T-helper 2 cell treated with Interferon-gamma antibody and Interleukin-4, amounts not matched to agents 100 ng/mL and 5 ng/mL, for 36 hours (primary cell): ENCODE results near the gene FUT2. TPM values are rescaled to one million over a fixed set of nuclear protein-coding genes. Genes with fewer than 3 reads are reported as not detected.

ENCODE experiments used
- intact Hi-C: fragments of 100-400 bp; cut with micrococcal nuclease; formaldehyde crosslinking; loops from one replicate; pipeline ENCODE4 v1.15.1; 2023
- total RNA-seq: library from RNA; stranded (reverse); gene quantifications from 2 replicates; pipeline ENCODE4 v1.2.3, GENCODE V29; 2022

Gene FUT2
- total RNA-seq, 1 donor from 2014 or later: not detected

GRCh38 chr19:48749571-48750198 lies 53.9 kb downstream of the FUT2 start:
- intact Hi-C loops: no loop called here

- intact Hi-C loops: no loop called here
These were observed 54.6 kb downstream of the FUT2 start for GRCh38 chr19:48750351-48750750.

GRCh38 chr19:48750771-48751504 lies 55.2 kb downstream of the FUT2 start:
- intact Hi-C loops: no loop called here

GRCh38 chr19:48751845-48752495 lies 56.2 kb downstream of the FUT2 start:
- intact Hi-C loops: no loop called here

GRCh38 chr19:48752496-48753365 lies 57.0 kb downstream of the FUT2 start, which contains the start of gene FUT1:
Gene FUT1, minus strand, starts transcription at chr19:48752641. Its CDS starts 1,360 bp downstream, at chr19:48751281.
- intact Hi-C loops: no loop called here

- intact Hi-C loops: no loop called here
These were observed 59.4 kb downstream of the FUT2 start, which contains the start of gene FGF21 for GRCh38 chr19:48755084-48755641. Gene FGF21, plus strand, starts transcription at chr19:48755524. Its CDS starts 713 bp downstream, at chr19:48756237.

Other genes with a start within 250 kb of the FUT2 start
- gene GRWD1, start 250.0 kb upstream of the FUT2 start, total RNA-seq: 49.9 TPM in 2 replicates
- gene KCNJ14, start 240.4 kb upstream of the FUT2 start, total RNA-seq: 1.6 and 1.8 TPM in 2 replicates
- gene CYTH2, start 226.6 kb upstream of the FUT2 start, total RNA-seq: 41.6 and 44.2 TPM in 2 replicates
- 2.8 and 3.4 TPM in 2 replicates for gene LMTK3, start 184.1 kb upstream of the FUT2 start, total RNA-seq
- gene SULT2B1, start 143.8 kb upstream of the FUT2 start, total RNA-seq: 0.16 TPM in 1 of 2 replicates, not detected in the other
- gene SPACA4, start 89.2 kb upstream of the FUT2 start, total RNA-seq: not detected in 2 replicates
- gene FAM83E, start 80.9 kb upstream of the FUT2 start, total RNA-seq: 3.4 and 3.8 TPM in 2 replicates
- 1,606 and 1,641 TPM in 2 replicates for gene RPL18, start 76.8 kb upstream of the FUT2 start, total RNA-seq
- gene SPHK2, start 76.5 kb upstream of the FUT2 start, total RNA-seq: 30.9 and 35.3 TPM in 2 replicates
- 9.6 and 11.8 TPM in 2 replicates for gene DBP, start 58.6 kb upstream of the FUT2 start, total RNA-seq
- gene CA11, start 49.8 kb upstream of the FUT2 start, total RNA-seq: 4.2 and 4.4 TPM in 2 replicates
- 0.23 and 0.50 TPM in 2 replicates for gene NTN5, start 23.0 kb upstream of the FUT2 start, total RNA-seq
- 1.00 and 1.1 TPM in 2 replicates for gene MAMSTR, start 23.8 kb downstream of the FUT2 start, total RNA-seq
- gene RASIP1, start 44.6 kb downstream of the FUT2 start, total RNA-seq: 0.27 and 0.30 TPM in 2 replicates
- gene IZUMO1, start 50.9 kb downstream of the FUT2 start, total RNA-seq: not detected in 2 replicates
- gene FUT1, start 56.7 kb downstream of the FUT2 start, total RNA-seq: 0.25 and 0.36 TPM in 2 replicates
- not detected in 2 replicates for gene FGF21, start 59.6 kb downstream of the FUT2 start, total RNA-seq
- 56.3 and 60.1 TPM in 2 replicates for gene BCAT2, start 115.1 kb downstream of the FUT2 start, total RNA-seq
- gene HSD17B14, start 140.5 kb downstream of the FUT2 start, total RNA-seq: 0.36 and 0.59 TPM in 2 replicates
- gene PLEKHA4, start 172.6 kb downstream of the FUT2 start, total RNA-seq: 1.4 and 1.8 TPM in 2 replicates
- gene PPP1R15A, start 176.4 kb downstream of the FUT2 start, total RNA-seq: 24.5 and 26.8 TPM in 2 replicates
- not detected in 2 replicates for gene TULP2, start 202.8 kb downstream of the FUT2 start, total RNA-seq
- 225 and 234 TPM in 2 replicates for gene NUCB1, start 204.3 kb downstream of the FUT2 start, total RNA-seq
- 0.52 and 0.75 TPM in 2 replicates for gene DHDH, start 237.7 kb downstream of the FUT2 start, total RNA-seq